HG02852 (cell line): ENCODE data around the gene NOS3.
"Not testable (repeated sequence)": the region's sequence is repeated elsewhere in the genome, so short reads cannot be mapped to it uniquely, and the experiment has no call there.

Source experiments
- ATAC-seq: cut with Tn5 transposase; IDR thresholded peaks from one replicate; pipeline ENCODE4 v1.9.1; 2021; ENCODE audit warnings: mild to moderate bottlenecking, moderate library complexity; ENCODE audit not compliant: unreplicated experiment

Gene NOS3

DNA sequence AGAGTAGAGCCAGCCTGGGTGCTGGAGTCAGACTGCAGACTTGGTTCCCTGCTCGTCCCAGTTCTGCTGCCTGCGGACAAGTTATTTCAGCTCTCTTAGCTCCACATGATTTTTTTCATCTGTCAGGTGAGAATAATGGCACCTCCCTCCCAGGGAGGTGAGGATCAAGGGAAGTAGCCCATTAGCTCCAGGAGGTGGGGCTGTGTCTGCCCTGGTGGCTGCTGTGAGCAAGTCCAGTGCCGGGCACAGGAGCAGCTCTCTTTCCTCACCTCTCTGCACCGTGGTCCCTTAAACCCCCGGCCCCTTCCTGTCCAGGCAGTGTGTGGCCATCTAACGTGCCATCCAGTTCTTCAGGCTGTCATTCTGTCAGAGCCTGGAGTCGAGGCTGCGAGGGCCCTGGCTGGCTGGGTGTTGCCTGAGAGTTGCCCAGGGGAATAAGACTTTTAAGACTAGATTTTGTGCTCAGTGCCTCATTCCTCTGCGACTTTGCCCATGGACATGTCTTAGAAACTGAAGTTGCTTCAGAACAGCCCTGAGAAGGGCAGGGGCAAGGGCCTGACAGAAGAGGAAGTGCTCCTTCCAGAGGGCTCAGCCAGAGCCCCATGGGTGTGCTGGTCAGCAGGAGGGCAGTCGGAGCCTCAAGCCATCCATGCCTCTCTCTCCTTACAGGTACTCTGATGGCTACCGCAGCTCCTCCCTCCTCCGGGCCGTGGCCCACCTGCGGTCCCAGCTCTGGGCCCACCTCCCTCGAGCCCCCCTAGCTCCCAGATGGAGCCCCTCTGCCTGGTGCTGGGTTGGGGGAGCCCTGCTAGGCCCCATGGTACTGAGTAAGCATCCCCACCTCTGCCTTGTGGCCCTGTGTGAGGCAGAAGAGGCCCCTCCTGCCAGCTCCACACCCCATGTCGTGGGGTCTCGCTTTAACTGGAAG lies 42.4 kb downstream of the NOS3 start:
- ATAC-seq, result no peak

DNA sequence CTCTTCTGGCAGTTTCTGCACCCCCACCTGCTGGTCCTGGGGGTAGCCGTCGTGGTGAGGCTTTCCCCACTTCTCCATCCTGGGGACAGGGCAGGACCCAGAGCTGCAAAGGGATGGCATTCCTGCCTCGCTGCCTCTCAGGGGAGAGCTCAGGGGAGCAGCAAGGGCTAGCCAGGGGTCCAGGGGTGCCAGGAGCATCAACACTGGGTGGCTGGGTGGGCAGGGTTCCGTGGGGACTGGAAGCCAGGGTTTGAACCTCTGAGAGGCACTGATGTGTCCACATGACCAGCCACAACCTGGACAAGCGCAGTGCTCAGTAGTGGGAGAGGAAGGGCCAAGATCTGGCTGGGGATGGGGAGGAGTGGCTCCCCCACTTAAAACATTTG lies 43.0 kb downstream of the NOS3 start:
- ATAC-seq, result no peak

DNA sequence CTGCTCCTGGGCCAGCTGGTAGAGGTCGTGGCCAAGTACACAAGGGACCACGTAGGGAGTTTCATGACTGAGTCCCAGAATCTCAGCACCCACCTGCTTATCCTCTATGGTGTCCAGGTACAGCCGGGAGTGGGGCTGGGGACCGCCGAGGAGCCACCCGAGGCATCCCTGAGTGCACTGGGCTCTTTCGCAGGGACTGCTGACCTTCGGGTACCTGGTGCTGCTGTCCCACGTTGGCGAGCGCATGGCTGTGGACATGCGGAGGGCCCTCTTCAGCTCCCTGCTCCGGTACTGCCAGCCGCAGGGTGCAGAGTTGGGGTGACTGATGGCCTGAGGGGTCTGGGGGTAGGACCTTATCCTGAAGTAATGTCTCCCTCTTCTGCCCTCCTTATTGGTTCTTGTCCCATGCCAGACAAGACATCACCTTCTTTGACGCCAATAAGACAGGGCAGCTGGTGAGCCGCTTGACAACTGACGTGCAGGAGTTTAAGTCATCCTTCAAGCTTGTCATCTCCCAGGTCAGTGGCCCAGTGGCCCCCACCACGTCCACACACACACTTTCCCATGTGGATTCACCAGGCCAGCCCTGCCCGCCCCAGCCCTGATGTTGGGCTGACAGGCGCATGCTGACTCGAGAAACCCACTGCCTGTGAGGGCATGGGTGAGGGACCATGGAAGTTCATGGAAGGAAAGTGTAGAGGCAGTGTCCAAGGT lies 43.7 kb downstream of the NOS3 start:
- no peak for ATAC-seq

DNA sequence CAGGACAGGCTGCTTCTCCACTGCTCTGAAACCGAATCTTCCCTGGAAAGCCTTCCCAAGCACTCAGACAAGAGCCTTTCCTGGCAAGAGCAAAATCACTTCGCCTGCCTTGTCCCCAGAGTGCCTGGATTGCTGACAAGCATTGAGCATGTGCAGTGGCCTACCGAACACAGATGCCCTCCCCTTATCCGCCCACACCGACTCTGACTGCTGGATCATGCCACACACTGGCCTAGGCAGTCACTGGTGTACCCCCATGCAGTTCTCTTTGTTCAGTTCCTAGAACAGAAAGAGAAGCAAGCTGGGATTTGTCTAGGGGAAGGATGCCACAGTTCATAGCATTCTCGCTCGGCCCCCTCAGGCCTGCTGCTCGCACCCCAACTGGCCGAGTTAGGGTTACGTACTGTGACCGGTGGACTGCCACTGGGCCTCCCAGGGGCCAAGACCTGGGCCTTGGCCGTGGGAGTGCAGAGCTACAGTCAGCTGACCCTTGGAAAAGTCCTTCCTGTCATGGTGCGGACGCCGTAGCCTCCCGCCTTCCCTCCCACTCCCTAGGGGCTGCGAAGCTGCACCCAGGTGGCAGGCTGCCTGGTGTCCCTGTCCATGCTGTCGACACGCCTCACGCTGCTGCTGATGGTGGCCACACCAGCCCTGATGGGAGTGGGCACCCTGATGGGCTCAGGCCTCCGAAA lies 44.4 kb downstream of the NOS3 start:
- no peak for ATAC-seq

DNA sequence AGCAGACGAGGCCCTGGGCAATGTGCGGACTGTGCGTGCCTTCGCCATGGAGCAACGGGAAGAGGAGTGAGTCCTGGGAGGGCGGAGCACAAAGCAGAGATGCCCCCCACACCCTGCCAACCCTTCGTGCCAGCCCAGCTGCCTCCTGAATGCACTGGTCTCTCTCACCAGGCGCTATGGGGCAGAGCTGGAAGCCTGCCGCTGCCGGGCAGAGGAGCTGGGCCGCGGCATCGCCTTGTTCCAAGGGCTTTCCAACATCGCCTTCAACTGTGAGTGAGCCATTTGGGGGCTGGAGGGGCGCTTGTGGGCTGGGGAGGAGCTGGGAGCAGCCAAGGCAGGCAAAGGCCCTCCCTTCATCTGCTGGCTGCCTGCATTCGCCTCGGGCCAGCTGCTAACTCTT lies 45.1 kb downstream of the NOS3 start:
- no peak for ATAC-seq

DNA sequence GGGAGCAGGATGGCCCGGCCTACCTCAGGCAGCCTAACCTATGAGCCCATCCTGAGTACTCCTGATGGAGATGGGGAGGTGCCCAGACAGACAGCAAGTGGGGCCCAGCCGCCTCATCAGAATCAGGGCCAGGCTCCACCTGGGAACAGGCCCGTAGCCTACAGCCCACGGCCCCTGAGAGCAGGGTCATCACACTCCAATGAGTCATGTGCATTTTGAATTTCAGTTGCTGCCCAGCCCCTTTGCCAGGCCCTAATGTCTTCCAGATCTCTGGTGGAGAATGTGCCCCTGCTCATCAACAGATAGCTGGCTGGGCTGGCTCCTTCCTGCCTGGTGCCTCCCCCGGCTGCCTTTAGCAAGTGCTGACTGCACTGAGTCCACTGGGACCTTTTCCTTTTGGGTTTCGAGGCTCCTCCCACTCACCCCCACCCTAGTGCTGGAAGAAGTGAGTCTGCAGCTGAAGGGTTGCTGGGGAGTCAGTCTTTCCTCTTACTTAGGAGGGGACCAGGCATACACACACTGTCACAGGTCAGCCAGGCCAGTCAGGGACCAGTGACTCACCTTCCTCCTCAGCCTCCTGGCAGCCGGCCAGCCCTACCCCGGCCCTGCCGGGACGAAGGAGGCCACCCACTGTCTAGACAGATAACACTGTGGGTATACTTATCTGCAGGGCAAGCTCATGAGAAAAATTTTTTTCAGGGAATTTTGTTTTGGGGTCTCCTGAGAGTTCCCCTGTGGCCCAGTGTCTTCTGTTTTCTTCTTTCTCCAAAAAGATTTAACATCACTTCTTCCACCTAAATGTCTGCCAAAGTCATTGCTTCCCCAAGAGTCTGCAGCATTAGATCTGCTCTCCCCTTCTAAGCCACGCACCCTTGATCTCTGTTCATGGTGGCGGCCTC lies 48.4 kb downstream of the NOS3 start:
- no peak for ATAC-seq

DNA sequence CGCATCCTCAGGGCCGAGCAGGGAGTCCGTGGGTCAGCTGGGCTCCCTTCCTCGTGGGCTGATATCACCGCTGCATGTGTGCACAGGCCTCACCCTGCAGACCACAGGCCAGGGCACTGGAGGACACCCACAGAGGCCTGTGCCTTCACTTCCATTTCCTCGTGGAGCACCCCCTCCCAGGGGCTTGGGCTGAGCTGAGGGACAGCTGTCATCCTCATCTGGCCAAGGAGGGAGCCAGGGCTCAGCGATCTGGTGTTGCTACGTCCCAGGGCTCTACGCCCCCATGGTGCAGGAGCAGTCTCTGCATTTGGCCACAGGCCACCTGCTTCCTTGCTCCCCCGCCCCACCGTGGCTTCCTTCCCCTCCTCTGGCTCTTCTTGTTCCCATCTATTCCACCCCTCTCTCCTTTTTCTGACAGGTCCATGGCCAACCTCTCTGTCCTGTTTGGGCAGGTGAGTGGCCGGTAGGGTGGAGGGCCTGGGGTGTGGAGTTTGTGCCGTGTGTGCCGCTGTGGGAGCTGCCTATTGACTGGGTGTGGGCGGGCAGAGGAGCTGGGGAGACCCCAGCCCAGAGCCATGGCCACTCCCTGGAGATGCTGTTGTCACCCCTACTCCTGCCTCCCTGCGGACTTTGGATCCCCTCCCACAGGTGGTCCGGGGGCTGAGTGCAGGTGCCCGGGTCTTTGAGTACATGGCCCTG lies 49.2 kb downstream of the NOS3 start:
- no peak for ATAC-seq

DNA sequence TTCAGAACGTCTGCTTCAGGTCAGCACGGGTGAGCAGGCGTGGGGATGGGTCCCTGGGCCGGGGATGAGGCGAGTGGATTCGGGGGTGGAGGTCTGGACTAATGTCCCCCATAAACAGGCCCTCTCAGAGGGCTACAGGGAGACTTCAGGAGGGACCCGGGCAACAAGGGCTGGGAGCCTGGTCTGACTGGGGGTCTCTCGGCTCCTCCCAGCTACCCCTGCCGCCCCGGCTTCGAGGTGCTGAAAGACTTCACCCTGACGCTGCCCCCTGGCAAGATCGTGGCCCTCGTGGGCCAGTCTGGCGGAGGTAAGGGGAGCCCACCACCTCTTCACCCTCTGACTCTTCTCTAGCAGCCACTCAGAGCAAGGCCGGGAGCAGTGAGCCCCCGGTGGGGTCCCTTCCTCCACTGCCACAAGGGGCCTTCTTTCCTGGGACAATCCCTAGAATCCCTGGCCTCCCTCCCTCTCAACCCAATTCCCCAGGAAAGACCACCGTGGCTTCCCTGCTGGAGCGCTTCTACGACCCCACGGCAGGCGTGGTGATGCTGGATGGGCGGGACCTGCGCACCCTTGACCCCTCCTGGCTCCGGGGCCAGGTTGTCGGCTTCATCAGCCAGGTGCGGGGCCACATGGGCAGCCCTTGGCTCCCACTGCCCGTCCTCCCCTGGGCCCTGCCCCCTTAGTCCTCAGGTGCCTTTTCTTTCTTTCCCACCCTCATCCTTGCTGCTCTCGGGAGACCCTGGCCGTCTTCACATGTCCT lies 50.0 kb downstream of the NOS3 start:
- no peak for ATAC-seq

DNA sequence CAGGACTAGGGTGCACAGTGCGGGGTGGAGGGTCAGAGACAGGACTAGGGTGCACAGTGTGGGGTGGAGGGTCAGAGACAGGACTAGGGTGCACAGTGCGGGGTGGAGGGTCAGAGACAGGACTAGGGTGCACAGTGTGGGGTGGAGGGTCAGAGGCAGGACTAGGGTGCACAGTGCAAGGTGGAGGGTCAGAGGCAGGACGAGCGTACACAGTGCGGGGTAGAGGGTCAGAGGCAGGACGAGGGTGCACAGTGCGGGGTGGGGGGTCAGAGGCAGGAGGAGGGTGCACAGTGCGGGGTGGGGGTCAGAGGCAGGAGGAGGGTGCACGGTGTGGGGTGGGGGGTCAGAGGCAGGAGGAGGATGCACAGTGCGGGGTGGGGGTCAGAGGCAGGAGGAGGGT lies 52.6 kb downstream of the NOS3 start:
- not testable (repeated sequence) for ATAC-seq

DNA sequence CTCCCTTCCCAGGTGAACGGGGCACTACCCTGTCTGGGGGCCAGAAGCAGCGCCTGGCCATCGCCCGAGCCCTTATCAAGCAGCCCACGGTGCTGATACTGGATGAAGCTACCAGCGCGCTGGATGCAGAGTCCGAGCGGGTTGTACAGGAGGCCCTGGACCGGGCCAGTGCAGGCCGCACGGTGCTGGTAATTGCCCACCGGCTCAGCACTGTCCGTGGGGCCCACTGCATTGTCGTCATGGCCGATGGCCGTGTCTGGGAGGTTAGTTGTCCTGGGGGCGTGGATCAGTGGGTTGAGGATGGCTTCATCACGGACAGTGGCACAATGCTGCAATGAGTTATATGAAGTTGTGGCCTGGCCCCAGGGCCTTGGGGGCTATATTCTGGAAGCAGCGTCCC lies 53.1 kb downstream of the NOS3 start:
- no peak for ATAC-seq

DNA sequence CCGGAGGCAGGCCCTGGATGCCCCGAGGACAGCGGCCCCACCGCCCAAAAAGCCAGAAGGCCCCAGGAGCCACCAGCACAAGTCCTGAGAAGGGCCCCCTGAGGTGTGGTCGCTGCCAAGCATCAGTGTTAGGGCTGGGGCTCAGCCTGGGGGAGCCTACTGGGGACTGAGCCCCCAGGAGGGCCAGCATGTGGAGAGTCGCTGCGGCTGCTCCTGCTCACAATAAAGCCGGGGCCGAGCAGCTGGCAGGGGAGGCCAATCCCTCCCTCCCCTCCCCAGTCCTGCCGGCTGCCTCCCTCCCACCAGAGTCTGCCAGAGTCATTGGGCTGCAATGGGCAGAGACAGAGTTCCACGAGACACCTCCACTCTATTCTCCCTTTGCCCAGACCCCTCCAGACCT lies 54.4 kb downstream of the NOS3 start:
- no peak for ATAC-seq

DNA sequence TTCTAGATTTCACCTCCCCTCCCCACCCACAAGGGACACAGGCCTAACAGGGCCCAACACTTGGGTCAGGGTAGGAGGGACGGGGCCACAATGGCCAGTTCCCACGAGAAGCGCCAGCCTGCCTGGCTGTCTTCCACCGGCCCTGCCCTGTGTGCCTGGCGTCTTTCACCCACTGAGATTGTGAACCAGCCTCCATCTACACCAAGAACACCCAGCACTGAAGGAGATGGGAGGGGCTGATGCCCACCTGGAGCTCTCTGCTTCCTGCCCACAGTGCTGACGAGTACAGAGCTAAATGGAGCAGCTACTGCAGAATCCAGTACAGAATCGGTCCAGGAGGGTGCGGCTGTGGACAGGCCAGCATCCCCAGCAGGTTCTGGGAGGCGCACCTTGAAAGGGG lies 55.1 kb downstream of the NOS3 start:
- ATAC-seq, result no peak

DNA sequence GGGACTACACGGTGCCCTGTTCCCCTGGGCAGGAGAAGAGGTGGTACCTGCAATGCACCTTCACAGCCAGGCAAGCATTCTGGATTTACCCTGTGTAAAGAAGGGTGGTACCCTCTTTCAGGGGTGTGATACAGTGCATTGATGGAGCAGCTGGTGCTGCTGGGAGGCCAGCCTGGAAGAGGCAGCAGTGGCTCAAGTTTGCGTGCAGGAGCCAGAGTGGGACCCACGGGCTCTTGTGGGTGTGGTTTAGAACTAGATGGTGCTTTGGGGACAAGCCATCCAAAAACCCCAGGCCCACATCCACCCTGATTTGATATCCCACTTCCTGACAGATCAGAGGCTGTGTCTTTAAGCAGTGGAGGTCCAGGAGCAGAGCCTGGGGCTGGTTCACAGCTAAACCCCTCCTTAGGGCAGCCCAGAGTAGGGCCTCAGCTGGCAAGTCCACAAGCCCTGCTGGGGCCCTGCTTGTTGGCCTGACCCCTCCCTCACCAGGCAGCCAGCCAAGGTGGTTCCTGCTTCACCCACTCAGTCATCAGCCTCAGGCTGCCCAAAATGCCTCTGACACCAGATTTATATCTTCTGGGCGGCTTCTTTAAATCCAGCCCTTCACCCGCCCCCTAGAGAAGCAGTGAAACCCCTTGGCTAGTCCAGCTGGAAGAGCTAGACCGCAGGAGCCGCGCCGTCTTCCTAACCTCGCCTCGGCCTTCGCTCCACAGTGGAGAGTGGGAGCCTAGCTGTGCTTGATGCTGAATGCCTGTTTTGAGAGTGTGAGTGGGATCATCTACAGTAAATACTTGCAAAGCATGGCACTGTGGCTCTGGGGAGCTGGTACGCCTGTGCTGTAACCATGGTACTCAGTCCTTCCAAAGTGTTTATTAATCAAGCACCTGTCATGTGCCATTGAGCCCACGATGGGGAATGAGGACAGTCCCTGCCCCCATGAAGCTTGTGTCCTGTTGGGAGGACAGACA lies 56.1 kb downstream of the NOS3 start:
- ATAC-seq, result no peak

DNA sequence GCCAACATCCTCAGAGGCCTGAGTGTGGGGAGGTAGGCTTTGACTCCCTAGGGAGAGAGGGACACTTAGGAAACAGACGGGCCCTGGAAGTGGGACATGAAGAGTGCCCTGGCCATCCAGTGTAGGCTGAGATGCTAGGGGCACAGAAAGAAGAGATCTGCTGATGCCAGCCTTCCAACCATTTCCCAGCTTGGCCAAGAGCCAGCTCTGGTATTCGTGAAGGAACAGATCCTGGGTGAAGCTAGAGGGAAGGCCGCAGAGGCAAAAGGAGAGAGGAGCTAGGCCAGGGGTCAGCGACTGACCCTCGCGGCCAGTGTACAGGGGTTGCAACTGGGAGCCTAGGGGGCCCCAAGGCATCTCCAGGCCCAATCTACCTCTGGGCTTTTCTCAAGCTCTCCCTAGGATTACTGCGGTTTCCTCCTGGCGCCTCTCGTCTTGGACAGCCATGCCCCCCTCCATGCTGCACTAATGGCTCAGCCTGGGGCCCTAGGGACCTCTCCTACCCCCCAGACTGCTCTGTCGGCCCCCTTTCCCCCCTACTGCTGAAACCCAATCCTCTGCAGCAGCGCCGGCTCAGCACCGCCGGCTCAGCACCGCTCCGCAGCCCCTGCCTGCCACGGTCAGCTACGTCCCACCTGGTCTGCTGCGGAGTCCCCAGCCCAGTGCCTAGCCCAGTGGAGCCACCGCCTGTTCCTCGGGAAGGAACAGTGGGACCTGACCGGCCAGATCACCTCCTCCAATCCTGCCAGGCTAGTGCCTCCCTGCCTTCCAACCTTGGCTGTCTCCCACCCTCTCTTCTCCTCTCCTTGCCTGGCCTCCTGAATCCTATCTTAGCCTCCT lies 57.4 kb downstream of the NOS3 start, which contains the start of gene ASIC3:
Gene ASIC3 (plus strand): TSS at position 556 of the 840 bp plus-strand sequence. CDS start 355 bp downstream, outside the sequence.
- no peak for ATAC-seq

DNA sequence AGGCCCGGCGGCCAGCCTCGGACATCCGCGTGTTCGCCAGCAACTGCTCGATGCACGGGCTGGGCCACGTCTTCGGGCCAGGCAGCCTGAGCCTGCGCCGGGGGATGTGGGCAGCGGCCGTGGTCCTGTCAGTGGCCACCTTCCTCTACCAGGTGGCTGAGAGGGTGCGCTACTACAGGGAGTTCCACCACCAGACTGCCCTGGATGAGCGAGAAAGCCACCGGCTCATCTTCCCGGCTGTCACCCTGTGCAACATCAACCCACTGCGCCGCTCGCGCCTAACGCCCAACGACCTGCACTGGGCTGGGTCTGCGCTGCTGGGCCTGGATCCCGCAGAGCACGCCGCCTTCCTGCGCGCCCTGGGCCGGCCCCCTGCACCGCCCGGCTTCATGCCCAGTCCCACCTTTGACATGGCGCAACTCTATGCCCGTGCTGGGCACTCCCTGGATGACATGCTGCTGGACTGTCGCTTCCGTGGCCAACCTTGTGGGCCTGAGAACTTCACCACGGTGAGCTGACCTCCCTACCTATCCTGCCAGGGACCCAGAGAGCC lies 58.2 kb downstream of the NOS3 start:
- no peak for ATAC-seq

DNA sequence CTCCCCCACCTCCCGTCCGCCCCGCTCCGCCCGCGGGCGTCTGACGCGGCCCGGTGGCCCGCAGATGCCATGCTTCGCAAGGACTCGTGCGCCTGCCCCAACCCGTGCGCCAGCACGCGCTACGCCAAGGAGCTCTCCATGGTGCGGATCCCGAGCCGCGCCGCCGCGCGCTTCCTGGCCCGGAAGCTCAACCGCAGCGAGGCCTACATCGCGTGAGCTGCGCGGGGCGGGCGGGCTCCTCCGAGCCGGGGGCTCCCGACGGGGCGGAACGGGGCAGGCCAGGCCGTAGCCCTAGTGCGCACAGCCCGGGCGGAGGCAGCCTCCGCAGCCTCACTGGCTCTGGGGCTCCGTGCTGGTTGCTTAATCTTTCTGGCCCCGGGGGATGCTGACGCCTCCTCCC lies 60.3 kb downstream of the NOS3 start:
- ATAC-seq, result no peak

DNA sequence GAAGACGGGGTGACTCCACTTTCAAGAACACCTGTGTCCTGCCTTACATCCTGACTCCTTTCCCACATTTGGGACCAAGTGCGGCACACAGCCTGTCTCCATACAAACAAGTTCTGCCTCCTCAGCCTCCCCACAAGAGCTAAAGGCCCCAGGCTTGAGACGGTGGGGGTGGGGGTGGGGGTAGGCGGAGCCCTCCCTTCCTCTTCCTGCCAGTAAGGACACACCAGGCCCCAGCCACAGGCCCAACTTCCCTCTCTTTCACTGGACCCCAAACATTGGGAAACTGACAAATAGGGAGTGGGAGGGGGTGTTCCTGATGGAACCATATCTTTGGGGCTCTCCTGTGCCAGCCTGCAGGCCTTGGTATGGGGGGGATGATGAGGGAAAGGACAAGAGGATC lies 62.3 kb downstream of the NOS3 start:
- no peak for ATAC-seq
